ENCODE data around the gene EGFL7. TPM values are rescaled to one million over a fixed set of nuclear protein-coding genes. Genes with fewer than 3 reads are reported as not detected.
"Not testable (repeated sequence)": the region's sequence is repeated elsewhere in the genome, so short reads cannot be mapped to it uniquely, and the experiment has no call there.

Gene EGFL7
- polyA plus RNA-seq, 3 donors, result 1.3 to 2.8 (median 2.2) TPM

- Histone ChIP-seq H3K79me2 (ENCODE audit: insufficient read depth, low read length) (no peaks in the 10 kb centered on the region), H3K27ac (ENCODE audit: low read depth in 1 of 2, low read length in 2 of 2) (no peak overlapping the region), H3K27me3 (ENCODE audit: control insufficient read depth in 2 of 2, insufficient read depth in 2 of 2, low read length in 2 of 2) (peaks cover 0 to 25% of the 10 kb centered on the region in 2 donors), H3K4me3 (replicated peaks in 1 of 3; ENCODE audit: low read depth in 2 of 3, low read length in 3 of 3) (no peak overlapping the region), H3K36me3 (replicated peaks in 1 of 2; ENCODE audit: control insufficient read depth in 1 of 2, insufficient read depth in 2 of 2, low read length in 2 of 2) (no peaks in the 10 kb centered on the region), H3K9ac (ENCODE audit: insufficient read depth, low read length, poor library complexity, severe bottlenecking) (no peak overlapping the region), H3K4me2 (replicated peaks; ENCODE audit: extremely low read depth, low read length, poor library complexity, severe bottlenecking) (no peak overlapping the region), H2AFZ (ENCODE audit: insufficient read depth, low read depth, low read length, poor library complexity, severe bottlenecking) (no peak overlapping the region), H4K20me1 (ENCODE audit: insufficient read depth, low read length) (no peaks in the 10 kb centered on the region), H3K9me3 (replicated peaks in 1 of 2; ENCODE audit: control insufficient read depth in 1 of 2, insufficient read depth in 1 of 2, low read length in 2 of 2) (no peaks in the 10 kb centered on the region), H3K4me1 (ENCODE audit: control insufficient read depth in 1 of 2, insufficient read depth in 2 of 2, low read length in 2 of 2) (peaks cover 6 to 25% of the 10 kb centered on the region in 2 donors)
- H3K27me3 Mint-ChIP-seq (ENCODE audit: low read depth in 3 of 3), result peaks cover 28 to 32% (median 29%) of the 10 kb centered on the region in 3 donors
- no peak for DNase-seq
- H3K4me1 Mint-ChIP-seq, result peaks cover 6% of the 10 kb centered on the region
- peaks cover 0 to 5% of the 10 kb centered on the region in 2 donors for H3K36me3 Mint-ChIP-seq
- H3K27ac Mint-ChIP-seq, result no peak overlapping the region
- intact Hi-C loops (cut with micrococcal nuclease), result no loop called here
- no peak for TF ChIP-seq CTCF (IDR thresholded peaks at IDR 0.05)
- WGBS (ENCODE audit: insufficient coverage), result 70% methylated on average over 11 of the region's 12 CpGs
- H3K4me3 Mint-ChIP-seq, result no peak overlapping the region
- H3K9me3 Mint-ChIP-seq, result peaks cover 0 to 5% (median 0%) of the 10 kb centered on the region in 7 donors
These were observed 32.1 kb upstream of the EGFL7 start for GRCh38 chr9:136630662-136630992.

GRCh38 chr9:136631038-136632000, 31.4 kb upstream of the EGFL7 start:
- peaks cover 27 to 36% (median 32%) of the 10 kb centered on the region in 3 donors for H3K27me3 Mint-ChIP-seq (ENCODE audit: low read depth in 3 of 3)
- Histone ChIP-seq H3K36me3 (replicated peaks in 1 of 2; ENCODE audit: control insufficient read depth in 1 of 2, insufficient read depth in 2 of 2, low read length in 2 of 2) (no peaks in the 10 kb centered on the region), H3K4me2 (replicated peaks; ENCODE audit: extremely low read depth, low read length, poor library complexity, severe bottlenecking) (no peak overlapping the region), H3K9me3 (replicated peaks in 1 of 2; ENCODE audit: control insufficient read depth in 1 of 2, insufficient read depth in 1 of 2, low read length in 2 of 2) (no peaks in the 10 kb centered on the region), H3K4me1 (ENCODE audit: control insufficient read depth in 1 of 2, insufficient read depth in 2 of 2, low read length in 2 of 2) (peaks cover 4 to 23% of the 10 kb centered on the region in 2 donors), H3K27me3 (ENCODE audit: control insufficient read depth in 2 of 2, insufficient read depth in 2 of 2, low read length in 2 of 2) (peaks cover 0 to 25% of the 10 kb centered on the region in 2 donors), H3K27ac (ENCODE audit: low read depth in 1 of 2, low read length in 2 of 2) (no peak overlapping the region), H4K20me1 (ENCODE audit: insufficient read depth, low read length) (no peaks in the 10 kb centered on the region), H3K79me2 (ENCODE audit: insufficient read depth, low read length) (no peaks in the 10 kb centered on the region), H3K9ac (ENCODE audit: insufficient read depth, low read length, poor library complexity, severe bottlenecking) (no peak overlapping the region), H2AFZ (ENCODE audit: insufficient read depth, low read depth, low read length, poor library complexity, severe bottlenecking) (no peak overlapping the region), H3K4me3 (replicated peaks in 1 of 3; ENCODE audit: low read depth in 2 of 3, low read length in 3 of 3) (no peak overlapping the region)
- WGBS (ENCODE audit: insufficient coverage), result 54% methylated on average over 28 of the region's 31 CpGs
- intact Hi-C loops (cut with micrococcal nuclease), result loop anchor here (1.0 kb wide), 1 partner anchor 146 kb away; no protein-coding TSS in a partner anchor
- peak; percentile 82 to 85 (median 85) for DNase-seq
- H3K9me3 Mint-ChIP-seq, result peaks cover 0 to 5% (median 0%) of the 10 kb centered on the region in 7 donors
- peaks cover 3% of the 10 kb centered on the region for H3K4me1 Mint-ChIP-seq
- H3K4me3 Mint-ChIP-seq, result no peak overlapping the region
- H3K36me3 Mint-ChIP-seq, result peaks cover 0 to 5% of the 10 kb centered on the region in 2 donors
- TF ChIP-seq CTCF (IDR thresholded peaks at IDR 0.05), result peak; percentile 79
- no peak overlapping the region for H3K27ac Mint-ChIP-seq

DNA sequence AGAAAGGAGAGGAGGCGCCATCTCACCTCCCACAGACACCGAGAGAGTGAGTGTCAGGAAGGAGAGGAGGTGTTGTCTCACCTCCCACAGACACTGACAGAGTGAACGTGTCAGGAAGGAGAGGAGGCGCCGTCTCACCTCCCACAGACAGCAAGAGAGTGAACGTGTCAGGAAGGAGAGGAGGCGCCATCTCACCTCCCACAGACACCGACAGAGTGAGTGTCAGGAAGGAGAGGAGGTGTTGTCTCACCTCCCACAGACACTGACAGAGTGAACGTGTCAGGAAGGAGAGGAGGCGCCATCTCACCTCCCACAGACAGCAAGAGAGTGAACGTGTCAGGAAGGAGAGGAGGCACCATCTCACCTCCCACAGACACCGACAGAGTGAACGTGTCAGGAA, 30.6 kb upstream of the EGFL7 start:
- Histone ChIP-seq H3K27me3 (ENCODE audit: control insufficient read depth in 2 of 2, insufficient read depth in 2 of 2, low read length in 2 of 2) (peaks cover 0 to 24% of the 10 kb centered on the region in 2 donors), H3K4me1 (ENCODE audit: control insufficient read depth in 1 of 2, insufficient read depth in 2 of 2, low read length in 2 of 2) (peaks cover 4 to 23% of the 10 kb centered on the region in 2 donors)
- WGBS (ENCODE audit: insufficient coverage), result no CpG with 5 or more reads among the region's 13 CpGs
- H2AFZ ChIP-seq (ENCODE audit: insufficient read depth, low read depth, low read length, poor library complexity, severe bottlenecking); H3K4me1 Mint-ChIP-seq; H3K4me3 ChIP-seq (replicated peaks in 1 of 3; ENCODE audit: low read depth in 2 of 3, low read length in 3 of 3); H3K36me3 ChIP-seq (replicated peaks in 1 of 2; ENCODE audit: control insufficient read depth in 1 of 2, insufficient read depth in 2 of 2, low read length in 2 of 2); H3K9me3 Mint-ChIP-seq; H3K36me3 Mint-ChIP-seq; intact Hi-C loops (cut with micrococcal nuclease); H3K9me3 ChIP-seq (replicated peaks in 1 of 2; ENCODE audit: control insufficient read depth in 1 of 2, insufficient read depth in 1 of 2, low read length in 2 of 2); H3K4me2 ChIP-seq (replicated peaks; ENCODE audit: extremely low read depth, low read length, poor library complexity, severe bottlenecking); DNase-seq; H3K9ac ChIP-seq (ENCODE audit: insufficient read depth, low read length, poor library complexity, severe bottlenecking); H3K4me3 Mint-ChIP-seq; H3K79me2 ChIP-seq (ENCODE audit: insufficient read depth, low read length); H3K27ac Mint-ChIP-seq; H4K20me1 ChIP-seq (ENCODE audit: insufficient read depth, low read length); H3K27ac ChIP-seq (ENCODE audit: low read depth in 1 of 2, low read length in 2 of 2): not testable (repeated sequence)
- peaks cover 27 to 36% (median 32%) of the 10 kb centered on the region in 3 donors for H3K27me3 Mint-ChIP-seq (ENCODE audit: low read depth in 3 of 3)
